GM23248 (cell line): Measurements from ENCODE around the gene GEMIN2. TPM values are rescaled to one million over a fixed set of nuclear protein-coding genes. Genes with fewer than 3 reads are reported as not detected.
"Not testable (repeated sequence)": the region's sequence is repeated elsewhere in the genome, so short reads cannot be mapped to it uniquely, and the experiment has no call there.

Source experiments
- DNase-seq: peaks from one replicate; pipeline ENCODE4 v3.0.0-alpha.2; 2015
- H2AFZ ChIP-seq: fragments of 200-600 bp; sonication (generic); 2 replicates; pipeline ENCODE4 v1.6.1; 2016; ENCODE audit warnings: antibody characterized with exemption
- H3F3A ChIP-seq: fragments of 200-600 bp; sonication (generic); 2 replicates; pipeline ENCODE4 v1.6.1; 2016; ENCODE audit warnings: mild to moderate bottlenecking, antibody characterized with exemption, mixed run types; ENCODE audit not compliant: insufficient read depth
- H3K27ac ChIP-seq: fragments of 200-600 bp; sonication (generic); 2 replicates; pipeline ENCODE4 v1.5.1; 2016; ENCODE audit warnings: mild to moderate bottlenecking
- H3K27me3 ChIP-seq: fragments of 200-600 bp; sonication (generic); replicated peaks from 2 replicates; pipeline ENCODE4 v1.6.1; 2016; ENCODE audit warnings: mild to moderate bottlenecking; ENCODE audit not compliant: insufficient read depth
- H3K36me3 ChIP-seq: fragments of 200-600 bp; sonication (generic); 2 replicates; pipeline ENCODE4 v1.6.1; 2016; ENCODE audit warnings: low read depth, mild to moderate bottlenecking
- H3K4me1 ChIP-seq: fragments of 200-600 bp; sonication (generic); 2 replicates; pipeline ENCODE4 v1.6.1; 2016; ENCODE audit warnings: mild to moderate bottlenecking; ENCODE audit not compliant: insufficient read depth
- H3K4me2 ChIP-seq: fragments of 200-600 bp; sonication (generic); one replicate; pipeline ENCODE4 v1.6.1; 2016; ENCODE audit warnings: mild to moderate bottlenecking; ENCODE audit not compliant: unreplicated experiment
- H3K4me3 ChIP-seq: fragments of 200-600 bp; sonication (generic); 2 replicates; pipeline ENCODE4 v1.5.1; 2016; ENCODE audit warnings: mild to moderate bottlenecking
- H3K79me2 ChIP-seq: fragments of 200-600 bp; sonication (generic); 2 replicates; pipeline ENCODE4 v1.6.1; 2016; ENCODE audit warnings: mild to moderate bottlenecking; ENCODE audit not compliant: insufficient read depth
- H3K9ac ChIP-seq: fragments of 200-600 bp; sonication (generic); 2 replicates; pipeline ENCODE4 v1.6.1; 2016; ENCODE audit warnings: mild to moderate bottlenecking
- H3K9me2 ChIP-seq: fragments of 200-600 bp; sonication (generic); 2 replicates; pipeline ENCODE4 v1.6.1; 2016; ENCODE audit warnings: mixed run types, mild to moderate bottlenecking, moderate library complexity; ENCODE audit not compliant: insufficient read depth
- H3K9me3 ChIP-seq: fragments of 200-600 bp; sonication (generic); one replicate; pipeline ENCODE4 v1.6.1; 2017; ENCODE audit warnings: low read depth
- H4K20me1 ChIP-seq: fragments of 200-600 bp; sonication (generic); 2 replicates; pipeline ENCODE4 v1.6.0; 2016; ENCODE audit not compliant: insufficient read depth
- EZH2 ChIP-seq: fragments of 200-600 bp; sonication (generic); IDR thresholded peaks from 2 replicates; pipeline ENCODE4 v1.6.1; 2018; ENCODE audit warnings: antibody characterized with exemption, mild to moderate bottlenecking; ENCODE audit not compliant: insufficient read depth, poor library complexity, severe bottlenecking
- EZH2phosphoT487 ChIP-seq: fragments of 200-600 bp; sonication (generic); IDR thresholded peaks from 2 replicates; pipeline ENCODE4 v1.6.1; 2018; ENCODE audit warnings: antibody characterized with exemption, moderate library complexity, mild to moderate bottlenecking, low read depth; ENCODE audit not compliant: insufficient read depth
- WGBS, 2 experiments: methylation state at CpG; one replicate each; pipeline ENCODE4 v1.1.6; 2015 to 2017; ENCODE audit warnings: low lambda C conversion rate in 2 of 2, low coverage in 1 of 2; ENCODE audit errors: missing lambda C conversion rate in 2 of 2; 5-methylcytosine and 5-hydroxymethylcytosine counted together
- in situ Hi-C: fragments of 300-500 bp; cut with MboI; formaldehyde crosslinking; loops from 2 replicates; pipeline ENCODE4 v1.15.0; 2020
- polyA plus RNA-seq: library from polyadenylated mRNA; unstranded; fragments of >200 nt; fragmentation: Nextera tagmentation; extraction: Ambion mirVana; gene quantifications from 2 replicates; pipeline ENCODE4 v1.2.1, GENCODE V29; 2016
- total RNA-seq: library from RNA; depleted of rRNA; stranded (reverse); fragments of >200 nt; shearing (Covaris generic); gene quantifications from 2 replicates; pipeline ENCODE4 v1.2.3, GENCODE V29; 2014

Gene GEMIN2
- total and polyA plus RNA-seq, 2 experiments from 2014 or later = 16.4 to 25.5 TPM

GRCh38 chr14:39154594-39155189, 40.6 kb downstream of the GEMIN2 start:
- no peaks in the 10 kb centered on the region for H3K4me1 ChIP-seq
- H3K4me2 ChIP-seq = no peak overlapping the region
- no peak overlapping the region for H3K27ac ChIP-seq
- in situ Hi-C loops = no loop called here
- H3K79me2 ChIP-seq = peaks cover 25% of the 10 kb centered on the region
- H3K9ac ChIP-seq = no peak overlapping the region
- H4K20me1 ChIP-seq = no peaks in the 10 kb centered on the region
- H3K36me3 ChIP-seq = peaks cover 42% of the 10 kb centered on the region
- TF ChIP-seq EZH2 = no peak
- no peak for TF ChIP-seq EZH2phosphoT487
- no peaks in the 10 kb centered on the region for H3K9me2 ChIP-seq
- H3K4me3 ChIP-seq = no peak overlapping the region
- no peaks in the 10 kb centered on the region for H3F3A ChIP-seq
- H2AFZ ChIP-seq = no peak overlapping the region
- H3K9me3 ChIP-seq = no peaks in the 10 kb centered on the region
- H3K27me3 ChIP-seq = no peaks in the 10 kb centered on the region
- DNase-seq = no peak
- WGBS, 2 experiments = 86 to 90% methylated on average over 9 of the region's 9 CpGs

GRCh38 chr14:39157491-39157890, 43.4 kb downstream of the GEMIN2 start:
- Histone ChIP-seq H3K4me2 (no peak overlapping the region), H3F3A (no peaks in the 10 kb centered on the region), H3K27me3 (no peaks in the 10 kb centered on the region), H3K9me3 (no peaks in the 10 kb centered on the region), H3K4me3 (no peak overlapping the region), H2AFZ (no peak overlapping the region), H3K79me2 (peaks cover 53% of the 10 kb centered on the region), H3K9me2 (no peaks in the 10 kb centered on the region), H3K27ac (no peak overlapping the region), H3K36me3 (peaks cover 24% of the 10 kb centered on the region; the same call in 1 of the 2 replicates), H3K4me1 (no peaks in the 10 kb centered on the region), H4K20me1 (no peaks in the 10 kb centered on the region), H3K9ac (no peak overlapping the region)
- WGBS, 2 experiments = 98 to 100% methylated on average over 6 of the region's 6 CpGs
- TF ChIP-seq EZH2 = no peak
- no peak for TF ChIP-seq EZH2phosphoT487
- in situ Hi-C loops = no loop called here
- DNase-seq = no peak

- no peaks in the 10 kb centered on the region for H4K20me1 ChIP-seq
- H3K9me3 ChIP-seq = no peaks in the 10 kb centered on the region
- in situ Hi-C loops = no loop called here
- H3K4me1 ChIP-seq = no peaks in the 10 kb centered on the region
- no peak overlapping the region for H3K27ac ChIP-seq
- no peak overlapping the region for H3K4me3 ChIP-seq
- TF ChIP-seq EZH2 = no peak
- no peak for TF ChIP-seq EZH2phosphoT487
- H3K79me2 ChIP-seq = peaks cover 62% of the 10 kb centered on the region
- H3K36me3 ChIP-seq = peaks cover 19% of the 10 kb centered on the region; the same call in 1 of the 2 replicates
- no peak overlapping the region for H3K4me2 ChIP-seq
- WGBS, 2 experiments = 91 to 96% methylated on average over 6 of the region's 6 CpGs
- no peaks in the 10 kb centered on the region for H3K9me2 ChIP-seq
- no peak for DNase-seq
- H3F3A ChIP-seq = no peaks in the 10 kb centered on the region
- no peaks in the 10 kb centered on the region for H3K27me3 ChIP-seq
- no peak overlapping the region for H3K9ac ChIP-seq
- H2AFZ ChIP-seq = no peak overlapping the region
These were observed 44.2 kb downstream of the GEMIN2 start for GRCh38 chr14:39158222-39158858.

GRCh38 chr14:39160494-39160893, 46.4 kb downstream of the GEMIN2 start:
- Histone ChIP-seq H3K27me3 (no peaks in the 10 kb centered on the region), H4K20me1 (no peaks in the 10 kb centered on the region), H2AFZ (no peak overlapping the region), H3F3A (no peaks in the 10 kb centered on the region), H3K4me3 (no peak overlapping the region), H3K4me2 (no peak overlapping the region), H3K36me3 (peaks cover 22% of the 10 kb centered on the region), H3K27ac (no peak overlapping the region), H3K9me2 (no peaks in the 10 kb centered on the region), H3K9ac (no peak overlapping the region), H3K9me3 (no peaks in the 10 kb centered on the region), H3K79me2 (peaks cover 83% of the 10 kb centered on the region), H3K4me1 (no peaks in the 10 kb centered on the region)
- no peak for TF ChIP-seq EZH2
- no peak for DNase-seq
- in situ Hi-C loops = no loop called here
- 56 to 65% methylated on average over 1 of the region's 1 CpG for WGBS, 2 experiments

- H4K20me1 ChIP-seq, H3K27me3 ChIP-seq, in situ Hi-C loops, H3K27ac ChIP-seq, H3K36me3 ChIP-seq, DNase-seq, H3K9me2 ChIP-seq, H2AFZ ChIP-seq, H3K9me3 ChIP-seq: not testable (repeated sequence)
- Histone ChIP-seq H3K4me2 (peak overlapping the region; percentile 97), H3K79me2 (peaks cover 70% of the 10 kb centered on the region), H3K9ac (peak overlapping the region; percentile 94; the same call in 1 of the 2 replicates), H3F3A (peaks cover 24% of the 10 kb centered on the region), H3K4me1 (peaks cover 26% of the 10 kb centered on the region), H3K4me3 (0 out of 2 replicates have a peak overlapping the region, but pooled peaks have one; percentile 1)
- 89% methylated on average over 10 of the region's 10 CpGs for WGBS, 2 experiments
These were observed 53.7 kb downstream of the GEMIN2 start for GRCh38 chr14:39167797-39168320.
